Neural progenitor cell (in vitro differentiated cells): ENCODE results near the gene OR4S2. TPM values are rescaled to one million over a fixed set of nuclear protein-coding genes. Genes with fewer than 3 reads are reported as not detected.

Experiments used
- DNase-seq: peaks from one replicate; pipeline ENCODE4 v3.0.0-alpha.2; 2016; ENCODE audit warnings: low spot score
- H2AFZ ChIP-seq: fragments of 200-600 bp; sonication (generic); replicated peaks from 2 replicates; pipeline ENCODE4 v1.6.1; 2016; ENCODE audit warnings: antibody characterized with exemption
- H3F3A ChIP-seq: fragments of 200-600 bp; sonication (generic); 2 replicates; pipeline ENCODE4 v1.6.1; 2016; ENCODE audit warnings: antibody characterized with exemption, low read depth
- H3K27ac ChIP-seq: fragments of 200-600 bp; sonication (generic); 2 replicates; pipeline ENCODE4 v1.5.1; 2016; ENCODE audit warnings: mild to moderate bottlenecking
- H3K27me3 ChIP-seq: fragments of 200-600 bp; sonication (generic); 2 replicates; pipeline ENCODE4 v1.6.1; 2016; ENCODE audit warnings: mild to moderate bottlenecking, moderate library complexity
- H3K36me3 ChIP-seq: fragments of 200-600 bp; sonication (generic); 2 replicates; pipeline ENCODE4 v1.5.1; 2016
- H3K4me1 ChIP-seq: fragments of 200-600 bp; sonication (generic); 2 replicates; pipeline ENCODE4 v1.6.1; 2016; ENCODE audit warnings: mixed run types
- H3K4me2 ChIP-seq: fragments of 200-600 bp; sonication (generic); 2 replicates; pipeline ENCODE4 v1.6.1; 2016
- H3K4me3 ChIP-seq: fragments of 200-600 bp; sonication (generic); 2 replicates; pipeline ENCODE4 v1.5.1; 2016
- H3K79me2 ChIP-seq: fragments of 200-600 bp; sonication (generic); 2 replicates; pipeline ENCODE4 v1.6.1; 2016; ENCODE audit warnings: low read depth
- H3K9ac ChIP-seq: fragments of 200-600 bp; sonication (generic); 2 replicates; pipeline ENCODE4 v1.6.1; 2016
- H3K9me3 ChIP-seq: fragments of 200-600 bp; sonication (generic); 2 replicates; pipeline ENCODE4 v1.5.1; 2016; ENCODE audit warnings: low read depth
- H4K20me1 ChIP-seq: fragments of 200-600 bp; sonication (generic); 2 replicates; pipeline ENCODE4 v1.6.1; 2016; ENCODE audit warnings: low read depth
- H3K27ac Mint-ChIP-seq: 3 replicates; pipeline ENCODE4 v1.8.0; 2021; ENCODE audit warnings: mixed read lengths
- H3K27me3 Mint-ChIP-seq: 2 replicates; pipeline ENCODE4 v1.8.0; 2022; ENCODE audit warnings: low read depth, mild to moderate bottlenecking, inconsistent platforms, moderate library complexity, mixed read lengths; ENCODE audit not compliant: insufficient read depth
- H3K36me3 Mint-ChIP-seq: 3 replicates; pipeline ENCODE4 v1.8.0; 2021; ENCODE audit warnings: mixed read lengths
- H3K4me1 Mint-ChIP-seq: 3 replicates; pipeline ENCODE4 v1.8.0; 2021; ENCODE audit warnings: mixed read lengths
- H3K4me3 Mint-ChIP-seq: 3 replicates; pipeline ENCODE4 v1.8.0; 2021; ENCODE audit warnings: mild to moderate bottlenecking, moderate library complexity, mixed read lengths
- H3K9me3 Mint-ChIP-seq: 3 replicates; pipeline ENCODE4 v1.8.0; 2020; ENCODE audit warnings: mixed read lengths
- EZH2 ChIP-seq: fragments of 200-600 bp; sonication (generic); IDR thresholded peaks from 2 replicates; pipeline ENCODE4 v1.6.1; 2017; ENCODE audit warnings: antibody characterized with exemption, mild to moderate bottlenecking, moderate library complexity
- EZH2phosphoT487 ChIP-seq: fragments of 200-600 bp; sonication (generic); IDR thresholded peaks from 2 replicates; pipeline ENCODE4 v1.6.1; 2017; ENCODE audit warnings: antibody characterized with exemption
- total RNA-seq: library from RNA; depleted of rRNA; stranded (reverse); fragments of >200 nt; gene quantifications from 2 replicates; pipeline ENCODE4 v1.2.3, GENCODE V29; 2015; ENCODE audit warnings: low replicate concordance
- TF ChIP-seq, protein P1 (sequence below): fragments of 200-600 bp; sonication (generic); IDR thresholded peaks from 2 replicates; pipeline ENCODE4 v1.5.1; 2017; ENCODE audit warnings: antibody characterized with exemption, mild to moderate bottlenecking

The OR4S2 gene, protein sequence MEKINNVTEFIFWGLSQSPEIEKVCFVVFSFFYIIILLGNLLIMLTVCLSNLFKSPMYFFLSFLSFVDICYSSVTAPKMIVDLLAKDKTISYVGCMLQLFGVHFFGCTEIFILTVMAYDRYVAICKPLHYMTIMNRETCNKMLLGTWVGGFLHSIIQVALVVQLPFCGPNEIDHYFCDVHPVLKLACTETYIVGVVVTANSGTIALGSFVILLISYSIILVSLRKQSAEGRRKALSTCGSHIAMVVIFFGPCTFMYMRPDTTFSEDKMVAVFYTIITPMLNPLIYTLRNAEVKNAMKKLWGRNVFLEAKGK
- not detected in 2 replicates for total RNA-seq

- Mint-ChIP-seq H3K27me3 (no peaks in the 10 kb centered on the region), H3K9me3 (no peaks in the 10 kb centered on the region), H3K4me1 (no peaks in the 10 kb centered on the region), H3K27ac (no peak within 1 kb of the TSS), H3K36me3 (no peaks in the 10 kb centered on the region), H3K4me3 (no peak within 1 kb of the TSS)
- no peak within 1 kb of the TSS for H3K27ac ChIP-seq
- H3K79me2 ChIP-seq, result no peaks in the 10 kb centered on the region
- DNase-seq, result no peak
- H4K20me1 ChIP-seq, result no peaks in the 10 kb centered on the region
- no peaks in the 10 kb centered on the region for H3K9me3 ChIP-seq
- TF ChIP-seq EZH2, result no peak
- TF ChIP-seq EZH2phosphoT487, result no peak
- TF ChIP-seq, protein P1, sequence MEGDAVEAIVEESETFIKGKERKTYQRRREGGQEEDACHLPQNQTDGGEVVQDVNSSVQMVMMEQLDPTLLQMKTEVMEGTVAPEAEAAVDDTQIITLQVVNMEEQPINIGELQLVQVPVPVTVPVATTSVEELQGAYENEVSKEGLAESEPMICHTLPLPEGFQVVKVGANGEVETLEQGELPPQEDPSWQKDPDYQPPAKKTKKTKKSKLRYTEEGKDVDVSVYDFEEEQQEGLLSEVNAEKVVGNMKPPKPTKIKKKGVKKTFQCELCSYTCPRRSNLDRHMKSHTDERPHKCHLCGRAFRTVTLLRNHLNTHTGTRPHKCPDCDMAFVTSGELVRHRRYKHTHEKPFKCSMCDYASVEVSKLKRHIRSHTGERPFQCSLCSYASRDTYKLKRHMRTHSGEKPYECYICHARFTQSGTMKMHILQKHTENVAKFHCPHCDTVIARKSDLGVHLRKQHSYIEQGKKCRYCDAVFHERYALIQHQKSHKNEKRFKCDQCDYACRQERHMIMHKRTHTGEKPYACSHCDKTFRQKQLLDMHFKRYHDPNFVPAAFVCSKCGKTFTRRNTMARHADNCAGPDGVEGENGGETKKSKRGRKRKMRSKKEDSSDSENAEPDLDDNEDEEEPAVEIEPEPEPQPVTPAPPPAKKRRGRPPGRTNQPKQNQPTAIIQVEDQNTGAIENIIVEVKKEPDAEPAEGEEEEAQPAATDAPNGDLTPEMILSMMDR, result no peak
- H3K36me3 ChIP-seq, result no peaks in the 10 kb centered on the region
- no peaks in the 10 kb centered on the region for H3K4me1 ChIP-seq
- H3F3A ChIP-seq, result no peaks in the 10 kb centered on the region
- H3K4me2 ChIP-seq, result no peak within 1 kb of the TSS
- H3K4me3 ChIP-seq, result no peak within 1 kb of the TSS
- no peak within 1 kb of the TSS for H2AFZ ChIP-seq
- no peaks in the 10 kb centered on the region for H3K27me3 ChIP-seq
- no peak within 1 kb of the TSS for H3K9ac ChIP-seq
These were observed at the start of gene OR4S2 for GRCh38 chr11:55648027-55648426. TSS of gene OR4S2 (plus strand) at chr11:55648327. CDS start at chr11:55650904, 2,577 bp downstream.

DNA sequence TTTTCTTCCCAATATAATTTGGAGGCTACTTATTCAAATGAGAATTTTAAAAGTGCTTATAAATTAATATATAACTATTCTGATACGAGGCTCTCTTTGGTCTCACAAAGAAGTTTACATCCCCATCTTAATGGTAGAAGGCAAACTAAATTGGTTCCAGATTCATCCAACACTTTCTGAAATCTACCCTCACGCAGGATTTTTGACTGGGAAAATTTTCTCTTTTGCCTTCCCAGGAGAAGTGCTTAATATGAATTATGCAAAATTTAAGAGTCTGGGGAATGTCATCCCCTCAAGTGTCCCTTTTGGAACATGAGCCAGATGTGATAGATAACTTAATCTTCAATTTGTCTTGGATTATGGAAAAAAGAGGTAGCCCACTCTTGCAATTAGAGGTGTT is 40.6 kb upstream of the OR4S2 start, which contains the start of gene OR4C11:
TSS of gene OR4C11 (minus strand) at position 101 of the 400 bp plus-strand sequence. CDS start 3,272 bp downstream, outside the sequence.
- H3F3A ChIP-seq, result no peaks in the 10 kb centered on the region
- H4K20me1 ChIP-seq, result no peaks in the 10 kb centered on the region
- DNase-seq, result no peak
- no peaks in the 10 kb centered on the region for H3K27me3 Mint-ChIP-seq
- no peaks in the 10 kb centered on the region for H3K4me1 Mint-ChIP-seq
- no peaks in the 10 kb centered on the region for H3K79me2 ChIP-seq
- H3K9me3 Mint-ChIP-seq, result peaks cover 2% of the 10 kb centered on the region
- no peak within 1 kb of the TSS for H3K27ac Mint-ChIP-seq
- H3K4me2 ChIP-seq, result no peak within 1 kb of the TSS
- H3K27ac ChIP-seq, result no peak within 1 kb of the TSS
- H3K4me1 ChIP-seq, result no peaks in the 10 kb centered on the region
- TF ChIP-seq, protein P1, result no peak
- TF ChIP-seq EZH2, result no peak
- no peak for TF ChIP-seq EZH2phosphoT487
- no peaks in the 10 kb centered on the region for H3K9me3 ChIP-seq
- no peak within 1 kb of the TSS for H3K4me3 ChIP-seq
- H2AFZ ChIP-seq, result no peak within 1 kb of the TSS
- H3K4me3 Mint-ChIP-seq, result no peak within 1 kb of the TSS
- H3K36me3 Mint-ChIP-seq, result no peaks in the 10 kb centered on the region
- no peaks in the 10 kb centered on the region for H3K36me3 ChIP-seq
- H3K9ac ChIP-seq, result no peak within 1 kb of the TSS
- H3K27me3 ChIP-seq, result no peaks in the 10 kb centered on the region

DNA sequence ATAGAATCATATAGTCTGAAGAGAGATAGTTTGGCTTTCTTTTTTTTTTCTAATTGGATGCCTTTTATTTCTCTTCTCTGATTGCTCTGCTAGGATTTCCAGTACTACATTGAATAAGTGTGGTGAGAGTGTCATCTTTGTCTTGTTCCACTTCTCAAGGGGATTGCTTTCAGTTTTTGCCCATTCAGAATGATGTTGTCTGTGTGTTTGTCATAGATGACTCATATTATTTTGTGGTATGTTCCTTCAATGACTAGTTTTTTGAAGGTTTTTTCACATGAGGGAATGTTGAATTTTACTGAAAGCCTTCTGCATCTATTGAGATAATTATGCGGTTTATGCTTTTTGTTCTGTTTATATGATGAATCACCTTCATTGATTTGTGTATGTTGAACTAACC is 23.6 kb upstream of the OR4S2 start:
- no peaks in the 10 kb centered on the region for H3K36me3 ChIP-seq
- no peaks in the 10 kb centered on the region for H3K36me3 Mint-ChIP-seq
- no peaks in the 10 kb centered on the region for H3K79me2 ChIP-seq
- H3K27ac Mint-ChIP-seq, result no peak overlapping the region
- no peak for DNase-seq
- no peaks in the 10 kb centered on the region for H3K9me3 ChIP-seq
- H3K27me3 ChIP-seq, result no peaks in the 10 kb centered on the region
- TF ChIP-seq, protein P1, result no peak
- TF ChIP-seq EZH2phosphoT487, result no peak
- no peak for TF ChIP-seq EZH2
- no peak overlapping the region for H2AFZ ChIP-seq
- H3K4me1 Mint-ChIP-seq, result no peaks in the 10 kb centered on the region
- no peak overlapping the region for H3K4me3 Mint-ChIP-seq
- no peak overlapping the region for H3K4me3 ChIP-seq
- no peaks in the 10 kb centered on the region for H4K20me1 ChIP-seq
- H3K4me1 ChIP-seq, result no peaks in the 10 kb centered on the region
- peaks cover 11% of the 10 kb centered on the region for H3K9me3 Mint-ChIP-seq
- no peak overlapping the region for H3K27ac ChIP-seq
- no peak overlapping the region for H3K9ac ChIP-seq
- H3K27me3 Mint-ChIP-seq, result no peaks in the 10 kb centered on the region
- H3F3A ChIP-seq, result no peaks in the 10 kb centered on the region
- no peak overlapping the region for H3K4me2 ChIP-seq
